ENCODE data around the gene SBF2. TPM values are rescaled to one million over a fixed set of nuclear protein-coding genes. Genes with fewer than 3 reads are reported as not detected.
"Not testable (repeated sequence)": the region's sequence is repeated elsewhere in the genome, so short reads cannot be mapped to it uniquely, and the experiment has no call there.

SBF2 gene
- total RNA-seq, 1 donor from 2014 or later = 21.1 TPM

DNA sequence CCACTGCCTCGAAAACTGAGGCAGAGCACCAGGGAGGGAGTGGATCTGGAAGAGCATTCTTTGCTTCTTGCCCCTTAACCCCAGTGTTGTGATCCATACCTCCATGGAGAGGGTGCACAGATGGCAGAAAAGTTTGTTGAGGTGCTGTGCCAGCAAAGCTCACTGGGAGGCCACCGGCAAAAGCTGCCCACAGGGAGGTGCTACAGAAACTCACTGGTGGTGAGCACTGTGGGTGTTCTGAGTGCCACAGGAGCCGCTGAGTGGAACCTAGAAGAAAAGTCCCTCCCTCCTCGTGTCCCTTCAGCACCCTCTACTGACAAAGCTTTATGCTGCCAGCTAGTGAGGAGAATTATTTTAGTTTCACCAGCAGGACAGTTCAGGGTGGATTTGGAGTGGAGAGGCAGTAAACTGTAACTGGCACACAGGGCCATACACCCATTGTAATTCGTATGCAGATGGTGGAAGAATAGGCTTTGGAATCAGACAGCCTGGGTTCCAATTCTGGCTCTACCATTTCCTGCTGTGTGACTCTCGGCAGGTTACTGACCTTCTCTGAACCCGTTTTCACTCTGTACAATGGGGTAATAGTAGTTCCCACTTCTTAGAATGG is 545.6 kb downstream of the SBF2 start:
- no peaks in the 10 kb centered on the region for H3K36me3 ChIP-seq (ENCODE audit: control insufficient read depth, insufficient read depth, low read length)
- peak; percentile 58 for DNase-seq (ENCODE audit: low read depth)
- TF ChIP-seq, protein P1, sequence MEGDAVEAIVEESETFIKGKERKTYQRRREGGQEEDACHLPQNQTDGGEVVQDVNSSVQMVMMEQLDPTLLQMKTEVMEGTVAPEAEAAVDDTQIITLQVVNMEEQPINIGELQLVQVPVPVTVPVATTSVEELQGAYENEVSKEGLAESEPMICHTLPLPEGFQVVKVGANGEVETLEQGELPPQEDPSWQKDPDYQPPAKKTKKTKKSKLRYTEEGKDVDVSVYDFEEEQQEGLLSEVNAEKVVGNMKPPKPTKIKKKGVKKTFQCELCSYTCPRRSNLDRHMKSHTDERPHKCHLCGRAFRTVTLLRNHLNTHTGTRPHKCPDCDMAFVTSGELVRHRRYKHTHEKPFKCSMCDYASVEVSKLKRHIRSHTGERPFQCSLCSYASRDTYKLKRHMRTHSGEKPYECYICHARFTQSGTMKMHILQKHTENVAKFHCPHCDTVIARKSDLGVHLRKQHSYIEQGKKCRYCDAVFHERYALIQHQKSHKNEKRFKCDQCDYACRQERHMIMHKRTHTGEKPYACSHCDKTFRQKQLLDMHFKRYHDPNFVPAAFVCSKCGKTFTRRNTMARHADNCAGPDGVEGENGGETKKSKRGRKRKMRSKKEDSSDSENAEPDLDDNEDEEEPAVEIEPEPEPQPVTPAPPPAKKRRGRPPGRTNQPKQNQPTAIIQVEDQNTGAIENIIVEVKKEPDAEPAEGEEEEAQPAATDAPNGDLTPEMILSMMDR (IDR thresholded peaks at IDR 0.05; ENCODE audit: insufficient read depth, low read length, poor library complexity, severe bottlenecking) = peak; percentile 86
- H3K27me3 ChIP-seq (ENCODE audit: control insufficient read depth, insufficient read depth, low read length) = no peaks in the 10 kb centered on the region
- no peak overlapping the region for H3K4me3 ChIP-seq (ENCODE audit: low read depth, low read length)

DNA sequence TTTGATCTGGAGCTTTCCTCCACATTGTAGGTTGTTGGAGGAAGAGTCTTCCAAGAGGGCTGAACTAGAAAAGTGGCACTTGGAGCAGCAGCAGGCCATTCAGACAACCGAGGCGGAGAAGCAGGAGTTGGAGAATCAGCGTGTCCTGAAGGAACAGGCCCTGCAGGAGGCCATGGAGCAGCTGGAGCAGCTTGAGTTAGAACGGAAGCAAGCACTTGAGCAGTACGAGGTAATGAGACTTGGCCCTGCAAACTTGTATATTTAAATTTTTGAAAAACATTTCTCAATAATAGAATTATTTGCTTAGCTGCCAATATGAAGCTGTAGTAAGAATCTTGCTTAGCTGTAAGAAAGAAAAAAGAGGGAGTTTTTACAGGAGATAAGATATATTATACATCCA is 546.2 kb downstream of the SBF2 start:
- H3K36me3 ChIP-seq (ENCODE audit: control insufficient read depth, insufficient read depth, low read length) = no peaks in the 10 kb centered on the region
- H3K27me3 ChIP-seq (ENCODE audit: control insufficient read depth, insufficient read depth, low read length) = no peaks in the 10 kb centered on the region
- TF ChIP-seq, protein P1 (IDR thresholded peaks at IDR 0.05; ENCODE audit: insufficient read depth, low read length, poor library complexity, severe bottlenecking) = no peak
- H3K4me3 ChIP-seq (ENCODE audit: low read depth, low read length) = no peak overlapping the region
- DNase-seq (ENCODE audit: low read depth) = no peak

DNA sequence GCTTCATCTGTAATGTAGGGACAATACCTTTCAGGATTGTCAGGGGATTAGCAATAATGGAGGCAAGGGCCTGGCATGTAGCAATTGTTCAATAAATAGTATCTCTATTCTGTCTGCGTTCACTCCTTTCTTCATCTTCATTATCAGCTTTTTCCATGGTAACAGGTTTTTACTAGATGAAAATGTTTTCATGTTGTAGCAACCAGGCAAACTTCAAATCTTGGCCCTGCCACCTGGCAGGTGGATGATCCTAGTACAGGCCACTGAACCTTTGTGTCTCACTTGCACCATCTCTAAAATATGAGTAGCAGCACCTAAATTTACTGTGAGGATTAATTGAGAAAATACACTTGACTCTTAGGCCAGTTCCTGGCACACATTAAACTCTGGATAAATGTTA is 546.8 kb downstream of the SBF2 start:
- TF ChIP-seq, protein P1 (IDR thresholded peaks at IDR 0.05; ENCODE audit: insufficient read depth, low read length, poor library complexity, severe bottlenecking) = no peak
- Histone ChIP-seq H3K27me3 (ENCODE audit: control insufficient read depth, insufficient read depth, low read length) (no peaks in the 10 kb centered on the region), H3K4me3 (ENCODE audit: low read depth, low read length) (no peak overlapping the region), H3K36me3 (ENCODE audit: control insufficient read depth, insufficient read depth, low read length) (no peaks in the 10 kb centered on the region)
- DNase-seq (ENCODE audit: low read depth) = no peak

DNA sequence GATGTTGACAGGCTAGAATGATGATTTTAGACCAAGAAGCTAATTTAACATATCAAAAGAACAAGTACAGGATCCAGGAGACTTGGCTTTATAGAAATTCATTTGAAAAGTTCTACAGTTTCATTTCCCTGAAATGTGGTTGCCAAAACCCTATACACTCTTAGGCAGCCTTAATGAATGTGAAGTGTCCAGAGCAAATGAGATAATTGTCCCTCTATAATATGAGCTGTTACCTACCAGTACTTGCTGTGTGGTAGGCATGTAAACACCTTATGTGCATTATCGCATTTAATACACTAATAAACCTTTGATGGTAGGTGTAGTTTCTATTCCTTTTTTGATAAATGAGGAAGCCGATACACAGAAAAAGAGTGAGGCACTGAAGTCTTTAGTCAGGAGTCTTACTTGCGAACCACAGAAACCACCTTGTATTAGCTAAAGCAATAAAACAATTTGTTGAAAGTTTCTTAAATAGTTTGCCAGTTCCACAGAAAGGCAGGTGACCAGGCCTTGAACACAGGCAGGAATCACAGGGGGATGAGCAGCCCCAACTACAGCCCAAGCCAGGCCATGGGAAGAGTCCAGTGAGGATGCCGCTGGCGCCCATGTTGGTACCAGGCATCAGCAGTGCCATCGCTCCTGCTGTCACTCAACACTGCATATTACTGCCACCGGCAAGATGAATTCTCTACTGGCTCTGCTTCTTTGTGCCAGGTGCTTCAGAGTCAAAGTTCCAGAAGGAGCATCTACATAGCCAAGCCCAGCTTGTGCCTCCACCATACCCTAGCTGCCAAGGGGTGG is 548.4 kb downstream of the SBF2 start:
- TF ChIP-seq, protein P1 (IDR thresholded peaks at IDR 0.05; ENCODE audit: insufficient read depth, low read length, poor library complexity, severe bottlenecking) = no peak
- Histone ChIP-seq H3K36me3 (ENCODE audit: control insufficient read depth, insufficient read depth, low read length) (no peaks in the 10 kb centered on the region), H3K27me3 (ENCODE audit: control insufficient read depth, insufficient read depth, low read length) (no peaks in the 10 kb centered on the region), H3K4me3 (ENCODE audit: low read depth, low read length) (no peak overlapping the region)
- DNase-seq (ENCODE audit: low read depth) = no peak

DNA sequence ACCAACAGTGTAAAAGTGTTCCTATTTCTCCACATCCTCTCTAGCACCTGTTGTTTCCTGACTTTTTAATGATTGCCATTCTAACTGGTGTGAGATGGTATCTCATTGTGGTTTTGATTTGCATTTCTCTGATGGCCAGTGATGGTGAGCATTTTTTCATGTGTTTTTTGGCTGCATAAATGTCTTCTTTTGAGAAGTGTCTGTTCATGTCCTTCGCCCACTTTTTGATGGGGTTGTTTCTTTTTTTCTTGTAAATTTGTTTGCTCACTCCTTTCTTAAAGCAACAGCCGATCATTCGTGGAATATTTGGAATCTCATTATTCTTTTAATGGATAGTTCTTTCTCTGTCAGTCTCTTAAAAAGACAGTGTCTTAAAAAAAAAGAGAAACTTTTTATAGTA is 550.5 kb downstream of the SBF2 start:
- not testable (repeated sequence) for H3K27me3 ChIP-seq (ENCODE audit: control insufficient read depth, insufficient read depth, low read length); H3K4me3 ChIP-seq (ENCODE audit: low read depth, low read length); DNase-seq (ENCODE audit: low read depth); H3K36me3 ChIP-seq (ENCODE audit: control insufficient read depth, insufficient read depth, low read length)

DNA sequence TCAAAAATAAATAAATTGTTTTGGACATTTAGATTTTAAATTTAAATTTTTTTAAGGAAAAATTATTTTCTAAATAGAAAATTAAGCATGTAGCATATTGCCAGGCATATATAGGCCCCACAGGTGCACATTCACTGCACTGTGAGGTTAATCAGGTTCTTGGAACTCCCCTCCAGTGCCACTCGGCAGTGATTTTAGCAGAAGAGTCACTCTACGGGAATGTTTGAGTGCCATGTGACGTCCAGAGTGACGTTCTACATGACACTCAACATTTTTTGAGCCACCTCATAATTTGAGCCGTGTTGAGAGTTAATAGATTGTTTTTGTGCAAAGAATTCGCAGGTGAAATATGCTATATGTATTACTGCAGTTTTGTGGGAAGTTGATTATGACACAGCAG is 552.8 kb downstream of the SBF2 start:
- no peak for DNase-seq (ENCODE audit: low read depth)
- H3K4me3 ChIP-seq (ENCODE audit: low read depth, low read length) = no peak overlapping the region
- TF ChIP-seq, protein P1 (IDR thresholded peaks at IDR 0.05; ENCODE audit: insufficient read depth, low read length, poor library complexity, severe bottlenecking) = no peak
- H3K36me3 ChIP-seq (ENCODE audit: control insufficient read depth, insufficient read depth, low read length) = no peaks in the 10 kb centered on the region
- no peaks in the 10 kb centered on the region for H3K27me3 ChIP-seq (ENCODE audit: control insufficient read depth, insufficient read depth, low read length)
